Measurements from ENCODE around the gene ZPBP2. TPM values are rescaled to one million over a fixed set of nuclear protein-coding genes. Genes with fewer than 3 reads are reported as not detected.

Gene ZPBP2
- total RNA-seq, 6 experiments from 2014 or later, result not detected

DNA sequence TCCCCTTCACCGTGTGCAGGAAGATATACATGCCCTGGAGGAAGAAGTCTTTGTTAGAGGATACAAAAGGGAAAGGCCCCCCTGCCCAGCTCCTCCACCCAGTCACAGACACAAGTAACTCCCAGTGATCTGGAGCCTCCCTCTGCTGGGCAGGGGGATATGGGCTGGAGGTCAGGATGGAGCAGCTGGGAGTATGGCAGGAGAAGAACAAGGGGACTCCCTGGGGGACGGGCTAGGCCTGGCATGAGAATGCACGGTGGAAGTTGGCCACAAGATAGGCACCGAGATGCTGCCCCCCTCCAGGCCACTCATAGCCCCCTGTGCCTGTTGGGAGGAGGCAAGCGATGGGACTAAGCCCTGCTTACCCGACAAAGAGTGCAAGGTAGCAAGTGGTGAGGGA, 55.2 kb downstream of the ZPBP2 start:
- DNase-seq (no peak), ATAC-seq (no peak)
- intact Hi-C loops (cut with DNase I), result no loop called here
- H3K36me3 ChIP-seq, result peaks cover 0 to 29% (median 15%) of the 10 kb centered on the region in 4 donors
- H3K4me3 ChIP-seq, result peak overlapping the region in 1 of 3 donors; percentile 28
- H3K4me1 ChIP-seq, result peaks cover 0 to 61% (median 34%) of the 10 kb centered on the region in 4 donors
- H3K27me3 ChIP-seq, result no peaks in the 10 kb centered on the region
- no peak for TF ChIP-seq POLR2A (IDR thresholded peaks at IDR 0.05)
- TF ChIP-seq, protein P1, sequence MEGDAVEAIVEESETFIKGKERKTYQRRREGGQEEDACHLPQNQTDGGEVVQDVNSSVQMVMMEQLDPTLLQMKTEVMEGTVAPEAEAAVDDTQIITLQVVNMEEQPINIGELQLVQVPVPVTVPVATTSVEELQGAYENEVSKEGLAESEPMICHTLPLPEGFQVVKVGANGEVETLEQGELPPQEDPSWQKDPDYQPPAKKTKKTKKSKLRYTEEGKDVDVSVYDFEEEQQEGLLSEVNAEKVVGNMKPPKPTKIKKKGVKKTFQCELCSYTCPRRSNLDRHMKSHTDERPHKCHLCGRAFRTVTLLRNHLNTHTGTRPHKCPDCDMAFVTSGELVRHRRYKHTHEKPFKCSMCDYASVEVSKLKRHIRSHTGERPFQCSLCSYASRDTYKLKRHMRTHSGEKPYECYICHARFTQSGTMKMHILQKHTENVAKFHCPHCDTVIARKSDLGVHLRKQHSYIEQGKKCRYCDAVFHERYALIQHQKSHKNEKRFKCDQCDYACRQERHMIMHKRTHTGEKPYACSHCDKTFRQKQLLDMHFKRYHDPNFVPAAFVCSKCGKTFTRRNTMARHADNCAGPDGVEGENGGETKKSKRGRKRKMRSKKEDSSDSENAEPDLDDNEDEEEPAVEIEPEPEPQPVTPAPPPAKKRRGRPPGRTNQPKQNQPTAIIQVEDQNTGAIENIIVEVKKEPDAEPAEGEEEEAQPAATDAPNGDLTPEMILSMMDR (IDR thresholded peaks at IDR 0.05), result no peak
- H3K9me3 ChIP-seq, result no peaks in the 10 kb centered on the region
- WGBS (ENCODE audit: insufficient coverage, low coverage, low lambda C conversion rate, missing lambda C conversion rate), result 89% methylated on average over 5 of the region's 6 CpGs
- H3K27ac ChIP-seq, result peak overlapping the region; percentile 89 to 98 (median 95)

DNA sequence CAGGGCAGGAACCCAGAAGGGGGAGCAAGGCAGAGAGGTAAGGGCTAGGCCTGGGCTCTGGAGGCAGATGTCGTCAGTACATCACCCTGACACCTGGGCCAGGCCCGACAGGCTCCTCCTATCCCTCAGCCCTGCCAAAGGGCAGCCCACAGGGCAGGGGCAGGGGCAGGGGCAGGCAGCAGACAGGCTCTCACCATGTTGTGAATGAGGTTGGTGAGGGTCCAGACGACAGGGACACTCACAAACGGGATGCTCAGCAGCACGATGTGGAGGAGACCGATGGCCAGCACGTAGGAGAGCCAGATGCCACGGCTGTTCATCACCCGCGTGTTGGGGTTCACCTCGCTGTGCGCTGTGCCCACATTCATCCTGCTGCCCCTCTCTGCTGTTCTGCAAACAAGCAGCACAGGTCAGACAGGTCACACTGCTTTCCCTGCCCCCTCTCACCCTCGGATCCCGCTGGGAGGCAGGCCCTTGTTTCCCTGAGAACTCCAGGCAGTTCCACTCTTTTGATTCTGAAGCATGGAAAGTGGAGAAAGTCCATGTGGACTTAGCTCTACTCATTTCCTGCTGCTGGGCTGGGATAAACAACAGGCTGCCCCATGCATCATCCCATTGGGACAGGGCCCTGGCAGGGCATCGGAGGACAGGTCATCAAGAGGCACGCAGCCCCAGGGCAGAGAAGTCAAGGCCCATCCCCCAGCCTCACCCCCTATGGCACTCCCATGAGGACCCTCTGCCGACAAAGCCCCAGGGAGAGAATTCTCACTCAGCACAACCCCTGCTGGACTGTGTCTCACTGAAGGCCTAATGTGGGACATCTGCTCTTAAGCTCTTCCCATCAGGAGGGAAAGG, 56.1 kb downstream of the ZPBP2 start:
- 20% methylated on average over 4 of the region's 17 CpGs for WGBS (ENCODE audit: insufficient coverage, low coverage, low lambda C conversion rate, missing lambda C conversion rate)
- H3K27me3 ChIP-seq, result no peaks in the 10 kb centered on the region
- peaks cover 0 to 29% (median 15%) of the 10 kb centered on the region in 4 donors for H3K36me3 ChIP-seq
- no peaks in the 10 kb centered on the region for H3K9me3 ChIP-seq
- peak overlapping the region; percentile 89 to 98 (median 95) for H3K27ac ChIP-seq
- ATAC-seq, result peak; percentile 41 to 58 (median 46)
- DNase-seq, result peak; percentile 88 to 93 (median 90)
- TF ChIP-seq POLR2A (IDR thresholded peaks at IDR 0.05), result peak; percentile 33
- TF ChIP-seq, protein P1 (IDR thresholded peaks at IDR 0.05), result no peak
- intact Hi-C loops (cut with DNase I), result no loop called here
- H3K4me1 ChIP-seq, result peaks cover 0 to 66% (median 38%) of the 10 kb centered on the region in 4 donors
- peak overlapping the region in 2 of 3 donors; percentile 28 to 84 for H3K4me3 ChIP-seq

GRCh38 chr17:39924691-39925055, 56.7 kb downstream of the ZPBP2 start:
- Histone ChIP-seq H3K36me3 (peaks cover 0 to 28% (median 14%) of the 10 kb centered on the region in 4 donors), H3K4me1 (peaks cover 0 to 68% (median 38%) of the 10 kb centered on the region in 4 donors), H3K4me3 (peak overlapping the region in 2 of 3 donors; percentile 28 to 84), H3K9me3 (no peaks in the 10 kb centered on the region), H3K27ac (peak overlapping the region; percentile 89 to 98 (median 95)), H3K27me3 (no peaks in the 10 kb centered on the region)
- ATAC-seq, result peak; percentile 2 to 11 (median 6)
- TF ChIP-seq, protein P1 (IDR thresholded peaks at IDR 0.05), result no peak
- peak; percentile 44 for TF ChIP-seq POLR2A (IDR thresholded peaks at IDR 0.05)
- intact Hi-C loops (cut with DNase I), result no loop called here
- DNase-seq, result peak; percentile 59 to 77 (median 76)
- 37% methylated on average over 2 of the region's 3 CpGs for WGBS (ENCODE audit: insufficient coverage, low coverage, low lambda C conversion rate, missing lambda C conversion rate)

- TF ChIP-seq, protein P1 (IDR thresholded peaks at IDR 0.05), result no peak
- Histone ChIP-seq H3K36me3 (peaks cover 0 to 28% (median 13%) of the 10 kb centered on the region in 4 donors), H3K27me3 (no peaks in the 10 kb centered on the region), H3K27ac (peak overlapping the region; percentile 89 to 98 (median 95)), H3K4me3 (peak overlapping the region; percentile 84 to 91 (median 86)), H3K9me3 (no peaks in the 10 kb centered on the region), H3K4me1 (peaks cover 0 to 62% (median 37%) of the 10 kb centered on the region in 4 donors)
- no peak for ATAC-seq
- WGBS (ENCODE audit: insufficient coverage, low coverage, low lambda C conversion rate, missing lambda C conversion rate), result 32% methylated on average over 6 of the region's 11 CpGs
- DNase-seq, result no peak
- intact Hi-C loops (cut with DNase I), result no loop called here
Measured at GRCh38 chr17:39925282-39926134, 57.5 kb downstream of the ZPBP2 start.

Measured in right lobe of liver (tissue), 6 donors.